ENCODE results near the gene TMC1. TPM values are rescaled to one million over a fixed set of nuclear protein-coding genes. Genes with fewer than 3 reads are reported as not detected.
"Not testable (repeated sequence)": the region's sequence is repeated elsewhere in the genome, so short reads cannot be mapped to it uniquely, and the experiment has no call there.

The TMC1 gene
- polyA plus RNA-seq, 2 of the 4 experiments (the other 2 are of a cell fraction), result 0.12 to 0.17 TPM

DNA sequence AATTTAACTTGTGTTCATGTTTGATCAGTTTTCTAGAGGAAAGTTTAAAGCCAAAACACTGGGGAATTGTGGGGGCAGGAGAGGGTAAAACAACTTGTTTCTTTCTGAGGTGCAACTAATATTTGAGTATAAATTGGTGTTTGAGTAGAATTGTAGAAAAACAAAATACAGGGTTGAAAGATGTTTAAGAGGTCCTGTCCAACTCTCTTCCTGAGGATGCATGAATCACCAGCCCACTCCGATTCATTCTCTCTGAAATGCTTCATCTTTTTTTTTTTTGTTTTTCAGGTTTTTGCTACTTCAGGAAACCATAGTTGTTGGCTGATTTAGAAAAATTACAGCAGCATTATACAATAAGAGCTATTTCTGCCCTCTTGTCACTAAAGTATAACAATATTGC, 42.4 kb upstream of the TMC1 start:
- FAIRE-seq (no peak), ATAC-seq (no peak), DNase-seq (ENCODE audit: low read depth in 1 of 2, low spot score in 1 of 2) (no peak)
- TF ChIP-seq FOXS1 (CRISPR knock-in tag; IDR thresholded peaks at IDR 0.05) (no peak), ESRRA (IDR thresholded peaks at IDR 0.05; ENCODE audit: borderline replicate concordance, low read length) (no peak)
- no peaks in the 10 kb centered on the region for H3K9me3 ChIP-seq
- 16% methylated on average over 1 of the region's 1 CpG for WGBS (ENCODE audit: missing lambda C conversion rate)
- ChIA-PET POLR2A (interaction anchor here (0.7 to 2.0 kb wide), 3 partner anchors 12 to 107 kb away, joined by 3 to 7 read pairs (median 5); no protein-coding TSS in a partner anchor), CTCF (interaction anchor here (0.8 to 2.4 kb wide), 3 partner anchors 17 to 343 kb away, joined by 3 to 8 read pairs (median 4); partner anchors contain the start of gene ZFAND5)
- H3K4me3 ChIP-seq, result no peak overlapping the region
- H3K4me1 ChIP-seq, result peaks cover 68% of the 10 kb centered on the region
- peak overlapping the region; percentile 71 for H3K4me2 ChIP-seq
- H3K27ac ChIP-seq, result peak overlapping the region; percentile 81 to 91

DNA sequence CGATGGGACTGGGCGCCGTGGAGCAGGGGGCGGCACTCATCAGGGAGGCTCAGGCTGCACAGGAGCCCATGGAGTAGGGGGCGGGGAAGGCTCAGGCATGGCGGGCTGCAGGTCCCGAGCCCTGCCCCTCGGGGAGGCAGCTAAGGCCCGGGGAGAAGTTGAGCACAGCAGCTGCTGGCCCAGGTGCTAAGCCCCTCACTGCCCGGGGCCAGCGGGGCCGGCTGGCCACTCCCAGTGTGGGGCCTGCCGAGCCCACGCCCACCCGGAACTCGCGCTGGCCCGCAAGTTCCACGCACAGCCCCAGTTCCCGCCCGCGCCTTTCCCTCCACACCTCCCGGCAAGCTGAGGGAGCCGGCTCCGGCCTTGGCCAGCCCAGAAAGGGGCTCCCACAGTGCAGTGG, 41.1 kb upstream of the TMC1 start:
- WGBS (ENCODE audit: missing lambda C conversion rate), result 91% methylated on average over 13 of the region's 25 CpGs
- not testable (repeated sequence) for DNase-seq (ENCODE audit: low read depth in 1 of 2, low spot score in 1 of 2); H3K9me3 ChIP-seq; H3K4me3 ChIP-seq; ATAC-seq; FAIRE-seq
- H3K27ac ChIP-seq, result peak overlapping the region; percentile 54 to 91
- POLR2A ChIA-PET, result interaction anchor here (0.9 to 1.5 kb wide), 2 partner anchors 115 to 118 kb away, joined by 3 read pairs; partner anchors contain the start of gene ZFAND5
- peak overlapping the region; percentile 45 for H3K4me2 ChIP-seq
- CTCF ChIA-PET, result interaction anchor here (0.6 kb wide), 1 partner anchor 263 kb away, joined by 5 read pairs; no protein-coding TSS in a partner anchor
- H3K4me1 ChIP-seq, result peaks cover 65% of the 10 kb centered on the region

DNA sequence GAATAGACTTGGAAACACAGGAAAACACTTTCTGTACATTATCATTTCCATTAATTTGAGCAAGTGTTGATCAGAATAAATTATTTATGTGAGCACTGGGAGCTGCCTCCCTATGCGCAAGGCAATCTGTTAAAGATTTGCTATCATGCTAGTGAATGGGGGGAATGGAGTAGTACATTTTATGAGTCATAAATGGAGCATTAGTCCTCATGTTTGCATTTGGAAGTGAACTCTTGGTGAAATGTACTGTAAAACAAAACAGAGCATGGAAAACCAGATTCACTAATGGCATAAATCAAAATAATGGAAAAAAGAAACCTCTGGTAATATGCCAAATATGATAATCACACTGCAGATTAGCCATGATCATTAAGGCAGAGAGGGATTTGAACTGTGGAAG, 40.5 kb upstream of the TMC1 start:
- DNase-seq (ENCODE audit: low read depth in 1 of 2, low spot score in 1 of 2), result peak; percentile 45 to 48
- H3K4me2 ChIP-seq, result peak overlapping the region; percentile 45
- CTCF ChIA-PET, result interaction anchor here (0.7 to 1.2 kb wide), 5 partner anchors 17 to 341 kb away, joined by 3 to 5 read pairs (median 3); partner anchors contain the start of gene ZFAND5
- peak; percentile 18 for FAIRE-seq
- peak; percentile 62; the same call in 1 of the 2 replicates for TF ChIP-seq FOSL2 (IDR thresholded peaks at IDR 0.05)
- TF ChIP-seq FOSL2 (CRISPR knock-in tag; IDR thresholded peaks at IDR 0.05), result peak; percentile 83
- peak; percentile 64 for TF ChIP-seq JUNB (IDR thresholded peaks at IDR 0.05)
- TF ChIP-seq, protein P1, sequence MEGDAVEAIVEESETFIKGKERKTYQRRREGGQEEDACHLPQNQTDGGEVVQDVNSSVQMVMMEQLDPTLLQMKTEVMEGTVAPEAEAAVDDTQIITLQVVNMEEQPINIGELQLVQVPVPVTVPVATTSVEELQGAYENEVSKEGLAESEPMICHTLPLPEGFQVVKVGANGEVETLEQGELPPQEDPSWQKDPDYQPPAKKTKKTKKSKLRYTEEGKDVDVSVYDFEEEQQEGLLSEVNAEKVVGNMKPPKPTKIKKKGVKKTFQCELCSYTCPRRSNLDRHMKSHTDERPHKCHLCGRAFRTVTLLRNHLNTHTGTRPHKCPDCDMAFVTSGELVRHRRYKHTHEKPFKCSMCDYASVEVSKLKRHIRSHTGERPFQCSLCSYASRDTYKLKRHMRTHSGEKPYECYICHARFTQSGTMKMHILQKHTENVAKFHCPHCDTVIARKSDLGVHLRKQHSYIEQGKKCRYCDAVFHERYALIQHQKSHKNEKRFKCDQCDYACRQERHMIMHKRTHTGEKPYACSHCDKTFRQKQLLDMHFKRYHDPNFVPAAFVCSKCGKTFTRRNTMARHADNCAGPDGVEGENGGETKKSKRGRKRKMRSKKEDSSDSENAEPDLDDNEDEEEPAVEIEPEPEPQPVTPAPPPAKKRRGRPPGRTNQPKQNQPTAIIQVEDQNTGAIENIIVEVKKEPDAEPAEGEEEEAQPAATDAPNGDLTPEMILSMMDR (IDR thresholded peaks at IDR 0.05), result no peak
- H3K9me3 ChIP-seq, result no peaks in the 10 kb centered on the region
- ATAC-seq, result peak in 1 of 2 experiments; percentile 28; a peak in 1 of 6 replicates
- H3K4me1 ChIP-seq, result peaks cover 67% of the 10 kb centered on the region
- 22% methylated on average over 1 of the region's 1 CpG for WGBS (ENCODE audit: missing lambda C conversion rate)
- POLR2A ChIA-PET, result interaction anchor here (0.9 to 1.5 kb wide), 2 partner anchors 116 to 118 kb away, joined by 3 read pairs; partner anchors contain the start of gene ZFAND5
- H3K27ac ChIP-seq, result peak overlapping the region; percentile 54 to 91
- H3K4me3 ChIP-seq, result no peak overlapping the region

- H3K4me1 ChIP-seq, result peaks cover 31% of the 10 kb centered on the region
- no peaks in the 10 kb centered on the region for H3K9me3 ChIP-seq
- no peak for FAIRE-seq
- ATAC-seq, result peak in 1 of 2 experiments; percentile 39; a peak in 1 of 6 replicates
- 74% methylated on average over 3 of the region's 3 CpGs for WGBS (ENCODE audit: missing lambda C conversion rate)
- 0 out of 3 replicates have a peak overlapping the region, but pooled peaks have one; percentile 15 for H3K4me2 ChIP-seq
- peak overlapping the region in 1 of 2 experiments; percentile 64; a peak in 3 of 6 replicates for H3K27ac ChIP-seq
- ChIA-PET CTCF (interaction anchor here (1.6 kb wide), 1 partner anchor 106 kb away, joined by 5 read pairs; no protein-coding TSS in a partner anchor), POLR2A (interaction anchor here (1.1 kb wide), 1 partner anchor 121 kb away, joined by 4 read pairs; the partner anchor contains the start of gene ZFAND5)
- no peak overlapping the region for H3K4me3 ChIP-seq
- peak in 1 of 2 experiments; percentile 16 for DNase-seq (ENCODE audit: low read depth in 1 of 2, low spot score in 1 of 2)
- TF ChIP-seq, protein P2, sequence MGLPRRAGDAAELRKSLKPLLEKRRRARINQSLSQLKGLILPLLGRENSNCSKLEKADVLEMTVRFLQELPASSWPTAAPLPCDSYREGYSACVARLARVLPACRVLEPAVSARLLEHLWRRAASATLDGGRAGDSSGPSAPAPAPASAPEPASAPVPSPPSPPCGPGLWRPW (IDR thresholded peaks at IDR 0.05), result no peak
- TF ChIP-seq, protein P1 (IDR thresholded peaks at IDR 0.05), result no peak
- TF ChIP-seq RCOR1 (IDR thresholded peaks at IDR 0.05; ENCODE audit: low read depth, low read length) (no peak), RARB (CRISPR knock-in tag; IDR thresholded peaks at IDR 0.05) (no peak), GATA3 (IDR thresholded peaks at IDR 0.05; ENCODE audit: borderline replicate concordance) (no peak), SMC3 (IDR thresholded peaks at IDR 0.05) (no peak), KDM1A (IDR thresholded peaks at IDR 0.05; ENCODE audit: low read depth) (no peak), ZFP36 (IDR thresholded peaks at IDR 0.05; ENCODE audit: borderline replicate concordance, partially characterized antibody) (no peak), NFE2L2 (conservative IDR thresholded peaks at IDR 0.05; ENCODE audit: low read length) (no peak), USF2 (IDR thresholded peaks at IDR 0.05) (no peak), PBX3 (IDR thresholded peaks at IDR 0.05) (no peak), ZNF302 (CRISPR knock-in tag; IDR thresholded peaks at IDR 0.05) (no peak), NR3C1 (IDR thresholded peaks at IDR 0.05) (no peak), MYC (IDR thresholded peaks at IDR 0.05; ENCODE audit: borderline replicate concordance, low read length) (no peak), ZC3H11A (IDR thresholded peaks at IDR 0.05) (no peak), EP300 (IDR thresholded peaks at IDR 0.05) (no peak)
Measured at GRCh38 chr9:72485821-72486593, 35.4 kb upstream of the TMC1 start.

Data from A549 (cell line).